Superior temporal gyrus (tissue), 1 donor: ENCODE results near the gene INTS3.
A peak's percentile ranks its signal among the peaks of the same experiment; 100 is the strongest.
"Not testable (repeated sequence)": the region's sequence is repeated elsewhere in the genome, so short reads cannot be mapped to it uniquely, and the experiment has no call there.

Source experiments
- DNase-seq: peaks from one replicate; pipeline ENCODE4 v3.0.0-alpha.2; 2016; ENCODE audit errors: extremely low spot score

Gene INTS3

DNA sequence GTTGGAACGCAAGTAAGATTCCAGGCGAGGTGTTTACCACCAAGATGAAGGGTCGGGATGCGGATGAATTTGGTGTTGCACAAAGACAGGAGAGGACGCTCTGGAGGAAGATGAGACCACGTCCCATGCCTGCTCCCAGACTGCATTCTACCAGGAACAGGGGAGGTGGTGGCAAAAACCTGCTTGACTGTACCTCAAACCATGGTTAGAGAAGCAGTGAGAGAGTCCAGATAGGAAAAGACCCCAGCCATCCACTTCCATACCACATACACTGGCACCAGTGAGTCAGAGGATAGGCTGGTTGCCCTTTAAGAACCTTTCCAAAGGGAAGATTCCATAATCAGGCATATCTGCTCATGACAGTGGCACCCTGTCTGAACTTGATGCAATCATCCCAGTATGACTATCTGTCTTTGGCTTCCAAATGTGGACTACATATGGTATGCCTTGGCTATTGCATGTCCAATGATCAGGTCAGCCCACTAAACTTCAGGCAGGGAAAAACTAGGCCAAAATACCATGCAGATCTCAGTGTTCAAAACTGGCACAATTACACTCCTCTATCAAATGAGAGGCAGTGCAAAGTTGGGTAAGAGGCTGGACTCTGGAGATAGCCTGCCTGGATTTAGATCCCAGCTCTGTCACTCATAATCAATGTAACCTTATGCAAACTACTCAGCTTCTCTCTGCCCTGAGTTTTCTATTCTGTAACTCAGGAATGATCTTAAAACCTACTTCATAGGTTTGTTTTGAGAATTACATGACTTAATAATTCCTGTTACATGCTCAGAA lies 28.7 kb upstream of the INTS3 start:
- no peak for DNase-seq

DNA sequence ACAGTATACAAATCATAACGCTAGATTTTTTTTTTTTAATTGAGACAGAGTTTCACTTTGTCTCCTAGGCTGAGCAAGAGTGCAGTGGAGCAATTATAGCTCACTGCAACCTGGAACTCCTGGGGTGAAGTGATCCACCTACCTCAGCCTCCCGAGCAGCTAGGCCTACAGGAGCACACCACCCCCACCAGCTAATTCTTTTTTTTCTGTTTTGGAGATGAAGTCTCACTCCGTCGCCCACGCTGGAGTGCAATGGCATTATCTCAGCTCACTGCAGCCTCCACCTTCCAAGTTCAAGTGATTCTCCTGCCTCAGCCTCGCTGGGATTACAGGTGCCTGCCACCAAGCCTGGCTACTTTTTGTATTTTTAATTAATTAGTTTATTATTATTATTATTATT lies 28.1 kb upstream of the INTS3 start:
- no peak for DNase-seq

DNA sequence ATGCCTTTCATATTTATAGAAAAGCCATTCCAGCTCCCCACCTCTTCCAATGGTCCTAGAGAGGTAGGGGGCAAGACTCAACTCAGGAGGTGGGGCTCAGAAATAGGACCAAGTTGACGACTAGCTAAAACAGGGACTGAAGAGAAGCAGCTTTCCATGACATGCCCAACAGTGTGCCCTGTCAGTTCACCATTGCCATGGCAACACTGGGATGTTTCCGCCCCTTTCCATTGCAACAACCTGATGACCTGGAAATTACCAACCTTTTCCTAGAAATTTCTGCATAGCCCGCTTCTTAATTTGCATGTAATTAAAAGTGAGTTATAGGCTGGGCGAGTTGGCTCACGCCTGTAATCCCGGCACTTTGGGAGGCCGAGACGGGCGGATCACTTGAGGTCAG lies 22.4 kb upstream of the INTS3 start:
- no peak for DNase-seq

- no peak for DNase-seq
These were observed 16.8 kb upstream of the INTS3 start for GRCh38 chr1:153711026-153711425.

DNA sequence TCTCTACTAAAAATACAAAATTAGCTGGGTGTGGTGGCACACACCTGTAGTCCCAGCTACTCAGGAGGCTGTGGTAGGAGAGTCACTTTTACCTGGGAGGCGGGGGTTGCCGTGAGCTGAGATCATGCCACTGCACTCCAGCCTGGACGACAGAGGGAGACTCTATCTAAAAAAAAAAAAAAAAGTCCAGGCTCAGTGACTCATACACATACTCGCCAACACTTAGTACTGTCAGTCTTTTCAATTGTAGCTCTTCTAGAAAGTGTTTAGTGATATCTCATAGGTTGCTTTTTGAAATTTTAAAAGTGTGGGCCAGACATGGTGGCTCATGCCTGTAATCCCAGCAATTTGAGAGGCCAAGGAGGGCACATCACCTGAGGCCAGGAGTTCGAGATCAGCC lies 11.6 kb upstream of the INTS3 start:
- DNase-seq: not testable (repeated sequence)

- no peak for DNase-seq
These were observed 10.5 kb upstream of the INTS3 start for GRCh38 chr1:153717330-153717729.

DNA sequence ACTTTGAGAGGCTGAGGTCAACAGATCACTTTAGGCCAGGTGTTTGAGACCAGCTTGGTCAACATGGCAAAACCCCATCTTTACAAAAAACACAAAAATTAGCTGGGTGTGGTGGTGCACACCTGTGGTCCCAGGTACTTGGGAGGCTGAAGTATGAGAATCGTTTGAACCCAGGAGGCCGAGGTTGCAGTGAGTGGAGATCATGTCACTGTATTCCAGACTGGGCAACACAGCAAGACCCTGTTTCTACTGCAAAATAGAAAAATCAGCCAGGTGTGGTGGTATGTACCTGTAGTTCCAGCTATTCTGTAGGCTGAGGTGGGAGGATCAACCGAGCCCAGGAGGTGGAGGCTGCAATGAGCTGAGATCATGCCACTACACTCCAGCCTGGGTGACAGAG lies 4.2 kb upstream of the INTS3 start:
- DNase-seq: no peak

GRCh38 chr1:153724634-153725033 lies 3.2 kb upstream of the INTS3 start:
- not testable (repeated sequence) for DNase-seq

DNA sequence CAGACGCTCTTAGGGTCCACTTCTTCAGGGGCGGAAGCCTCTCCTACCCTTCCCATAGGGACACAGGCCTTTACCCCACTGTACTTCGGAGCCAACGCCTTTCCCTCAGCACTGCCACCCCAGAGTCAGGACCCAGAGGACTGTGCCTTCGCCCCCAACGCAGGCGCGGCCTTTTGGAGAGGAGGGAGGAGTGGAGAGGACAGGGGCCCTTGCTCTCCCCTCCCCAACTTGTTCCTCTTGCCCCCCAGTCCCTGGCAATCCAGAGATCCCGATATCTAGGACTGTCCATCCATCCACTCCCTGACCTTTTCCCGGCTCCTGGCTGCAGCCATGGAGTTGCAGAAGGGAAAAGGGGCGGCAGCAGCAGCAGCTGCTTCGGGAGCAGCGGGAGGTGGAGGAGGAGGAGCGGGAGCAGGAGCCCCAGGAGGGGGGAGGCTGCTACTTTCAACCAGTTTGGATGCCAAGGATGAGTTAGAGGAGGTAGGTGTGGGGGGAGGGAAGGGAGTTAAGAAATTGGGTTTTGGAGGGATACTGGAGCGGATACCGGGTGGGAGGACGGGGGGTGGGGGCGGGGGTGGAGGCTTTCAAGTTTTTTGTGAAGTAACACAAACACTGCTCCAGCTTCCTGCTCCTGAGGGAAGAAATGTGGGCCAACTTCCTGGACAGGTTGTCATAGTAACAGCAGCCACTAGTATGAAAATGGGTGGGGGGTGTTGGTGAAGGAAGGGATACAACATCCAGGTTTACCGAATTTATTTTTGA lies 636 bp downstream of the INTS3 start:
- DNase-seq: no peak

DNA sequence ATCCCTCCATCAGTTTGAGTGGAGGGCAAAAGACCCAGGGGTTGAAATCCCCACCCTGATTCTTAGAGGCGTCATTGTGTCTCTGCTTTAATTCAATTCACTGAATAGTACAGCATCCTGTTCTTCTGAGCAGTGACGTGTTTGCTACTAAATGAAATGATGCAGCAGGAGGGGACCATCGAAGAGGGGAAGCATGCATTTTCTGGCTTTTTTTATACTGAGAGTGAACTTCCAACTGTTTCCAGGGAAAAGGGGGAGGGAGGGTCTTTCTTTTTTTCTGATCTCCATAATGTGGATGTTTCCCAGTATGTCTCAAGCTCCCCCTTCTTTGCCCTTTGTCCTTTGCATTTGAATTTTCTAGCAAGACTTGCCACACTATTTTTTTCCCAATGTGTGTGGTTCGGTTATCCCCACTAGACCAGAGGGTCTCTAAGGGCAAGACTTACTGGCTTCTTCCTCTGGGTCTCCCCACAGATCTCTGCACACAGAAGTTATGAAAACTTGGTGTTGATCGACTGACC lies 2.7 kb downstream of the INTS3 start:
- no peak for DNase-seq

- DNase-seq: no peak
These were observed 6.1 kb downstream of the INTS3 start for GRCh38 chr1:153733970-153734369.

DNA sequence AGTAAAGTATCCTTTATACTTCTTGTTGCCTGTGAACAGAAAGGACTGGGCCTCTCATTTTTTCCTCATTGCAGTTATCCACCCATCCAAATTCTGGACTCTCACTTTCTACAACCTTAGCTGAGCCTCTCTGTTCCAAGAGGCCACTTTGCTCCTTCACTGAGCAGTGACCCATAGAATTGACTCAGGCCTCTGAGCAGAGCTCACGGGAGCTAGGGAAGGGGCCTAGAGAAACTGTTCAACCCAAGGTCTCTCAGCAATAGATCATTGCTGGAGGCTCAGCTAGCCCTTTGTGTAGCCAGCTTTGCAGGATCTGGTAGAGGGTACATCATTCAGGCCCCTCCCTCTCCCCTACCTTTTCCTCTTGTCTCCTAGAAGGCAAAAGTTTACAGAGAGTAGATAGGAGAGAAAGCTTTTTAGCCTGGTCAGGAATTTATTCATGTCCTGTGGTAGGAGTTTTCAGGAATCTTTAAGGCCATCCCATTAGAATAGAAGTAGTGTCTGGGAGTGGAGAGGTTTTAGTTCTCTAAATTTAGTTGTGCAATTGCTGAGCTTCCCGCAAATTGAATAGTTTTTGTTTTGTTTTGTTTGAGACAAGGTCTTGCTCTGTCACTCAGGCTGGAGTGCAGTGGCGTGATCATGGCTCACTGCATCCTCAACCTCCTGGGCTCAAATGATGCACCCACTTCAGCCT lies 6.7 kb downstream of the INTS3 start:
- no peak for DNase-seq

DNA sequence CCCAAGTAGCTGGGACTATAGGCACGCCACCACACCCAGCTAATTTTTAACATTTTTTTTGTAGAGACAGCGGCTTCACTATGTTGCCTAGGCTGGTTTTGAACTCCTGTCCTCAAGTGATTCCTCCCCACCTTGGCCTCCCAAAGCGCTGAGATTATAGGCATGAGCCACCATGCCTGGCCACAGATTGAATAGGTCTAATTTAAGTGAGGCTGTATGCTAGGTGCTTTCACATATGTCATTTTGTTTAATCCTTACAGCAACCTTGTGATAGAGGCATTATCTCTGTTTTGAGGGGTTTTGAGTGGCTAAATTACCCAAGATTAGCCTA lies 7.2 kb downstream of the INTS3 start:
- no peak for DNase-seq

- DNase-seq: no peak
These were observed 14.1 kb downstream of the INTS3 start for GRCh38 chr1:153741986-153742385.

DNA sequence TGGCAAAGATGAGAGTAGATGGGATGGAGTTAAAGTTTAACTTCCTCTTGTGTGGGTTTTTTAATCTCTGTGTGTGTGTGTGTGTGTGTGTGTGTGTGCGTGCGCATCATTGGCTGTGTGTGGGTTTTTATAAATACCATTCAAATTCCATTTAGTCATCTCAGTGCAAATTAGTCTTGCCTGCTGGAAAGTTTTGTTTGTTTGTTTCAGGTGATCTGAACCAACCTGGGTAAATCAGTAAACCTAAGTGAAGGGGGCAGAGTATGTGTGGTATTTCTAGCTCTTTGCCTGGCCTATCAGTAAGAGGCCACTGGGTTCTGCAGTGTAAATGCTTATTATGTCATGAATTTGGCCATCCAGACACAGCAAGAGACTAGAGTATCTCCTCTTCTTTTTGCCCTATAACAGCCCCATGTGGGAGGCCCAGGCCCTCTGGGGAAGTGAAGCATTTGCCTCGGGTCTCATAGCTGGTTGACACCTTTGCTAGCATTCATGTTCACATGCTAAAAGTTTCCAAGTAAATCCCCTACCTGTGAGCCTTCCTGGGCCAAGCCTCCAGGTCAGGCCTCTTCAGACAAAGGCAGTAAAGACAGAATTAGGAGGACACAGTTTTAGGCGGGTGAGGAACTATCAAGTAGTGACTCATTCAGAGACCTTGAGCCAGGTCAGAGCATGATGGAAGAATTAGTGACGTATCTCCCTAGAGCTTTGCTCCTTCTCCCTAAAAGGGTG lies 14.7 kb downstream of the INTS3 start:
- DNase-seq: no peak

DNA sequence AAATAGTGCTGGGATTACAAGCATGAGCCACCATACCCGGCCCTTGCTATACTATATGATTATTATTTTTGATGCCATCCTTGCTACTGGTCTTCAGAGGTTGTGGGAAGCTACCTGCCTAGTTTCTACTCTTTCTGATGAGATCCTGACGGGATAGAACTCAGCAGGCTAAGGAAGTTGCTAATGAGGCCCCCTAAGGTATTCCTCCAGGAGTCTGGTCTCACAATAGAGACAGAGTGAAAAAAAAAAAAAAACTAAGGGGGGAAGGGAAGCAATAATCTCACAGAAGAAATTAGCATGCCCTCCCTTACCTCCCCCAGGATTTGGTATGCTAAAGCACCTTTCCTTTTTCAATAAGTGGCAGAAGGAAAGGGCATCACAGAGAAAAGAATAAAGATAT lies 17.6 kb downstream of the INTS3 start:
- no peak for DNase-seq

- no peak for DNase-seq
These were observed 18.3 kb downstream of the INTS3 start for GRCh38 chr1:153746174-153746573.

DNA sequence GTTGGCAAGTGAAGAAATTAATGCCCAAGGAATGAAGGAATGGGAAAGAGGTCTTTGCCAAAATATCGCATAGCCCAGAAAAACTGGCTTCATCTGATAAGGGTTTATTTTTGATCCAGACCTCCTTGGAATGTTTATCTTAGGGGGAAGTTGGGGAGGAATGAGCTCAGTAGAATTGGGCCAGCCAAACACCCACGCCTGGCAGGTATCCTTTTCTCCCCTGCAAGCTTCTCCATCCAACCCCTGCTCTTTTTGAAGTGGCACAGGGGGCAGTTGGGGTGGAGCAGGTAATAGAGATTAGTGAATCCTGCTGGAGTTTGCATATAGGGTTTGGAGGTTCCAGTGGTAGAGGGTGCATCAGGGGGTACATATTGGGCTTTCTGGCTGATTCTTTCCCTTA lies 21.1 kb downstream of the INTS3 start:
- DNase-seq: no peak

DNA sequence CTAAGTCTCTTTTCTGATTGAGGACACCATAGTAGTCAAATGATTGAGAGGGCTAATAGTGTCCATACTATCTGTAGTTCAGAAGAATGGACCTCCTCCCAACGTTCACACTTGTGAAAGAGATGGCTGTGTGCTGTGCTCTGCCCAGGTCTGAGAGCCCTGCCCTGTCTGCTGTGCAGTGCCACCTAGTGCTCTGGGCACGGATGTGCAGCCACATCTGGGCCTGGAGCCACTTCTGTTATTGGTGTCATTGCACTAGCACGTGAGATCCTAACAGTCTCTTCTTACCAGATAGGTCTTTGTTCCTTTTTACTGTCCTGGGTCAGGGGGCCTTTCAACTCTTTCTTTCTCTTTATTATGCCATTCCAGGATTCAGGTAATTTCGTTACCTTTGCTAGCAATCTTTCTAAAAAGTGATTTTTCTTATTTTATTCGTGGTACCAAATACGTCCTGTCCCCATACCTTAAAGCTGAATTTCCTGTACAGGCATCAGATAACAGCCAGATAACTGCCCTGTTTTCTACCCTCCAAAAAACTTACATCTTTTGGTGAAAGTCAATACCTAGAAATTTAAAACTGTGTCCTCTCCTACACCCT lies 21.7 kb downstream of the INTS3 start:
- DNase-seq: peak; percentile 91

DNA sequence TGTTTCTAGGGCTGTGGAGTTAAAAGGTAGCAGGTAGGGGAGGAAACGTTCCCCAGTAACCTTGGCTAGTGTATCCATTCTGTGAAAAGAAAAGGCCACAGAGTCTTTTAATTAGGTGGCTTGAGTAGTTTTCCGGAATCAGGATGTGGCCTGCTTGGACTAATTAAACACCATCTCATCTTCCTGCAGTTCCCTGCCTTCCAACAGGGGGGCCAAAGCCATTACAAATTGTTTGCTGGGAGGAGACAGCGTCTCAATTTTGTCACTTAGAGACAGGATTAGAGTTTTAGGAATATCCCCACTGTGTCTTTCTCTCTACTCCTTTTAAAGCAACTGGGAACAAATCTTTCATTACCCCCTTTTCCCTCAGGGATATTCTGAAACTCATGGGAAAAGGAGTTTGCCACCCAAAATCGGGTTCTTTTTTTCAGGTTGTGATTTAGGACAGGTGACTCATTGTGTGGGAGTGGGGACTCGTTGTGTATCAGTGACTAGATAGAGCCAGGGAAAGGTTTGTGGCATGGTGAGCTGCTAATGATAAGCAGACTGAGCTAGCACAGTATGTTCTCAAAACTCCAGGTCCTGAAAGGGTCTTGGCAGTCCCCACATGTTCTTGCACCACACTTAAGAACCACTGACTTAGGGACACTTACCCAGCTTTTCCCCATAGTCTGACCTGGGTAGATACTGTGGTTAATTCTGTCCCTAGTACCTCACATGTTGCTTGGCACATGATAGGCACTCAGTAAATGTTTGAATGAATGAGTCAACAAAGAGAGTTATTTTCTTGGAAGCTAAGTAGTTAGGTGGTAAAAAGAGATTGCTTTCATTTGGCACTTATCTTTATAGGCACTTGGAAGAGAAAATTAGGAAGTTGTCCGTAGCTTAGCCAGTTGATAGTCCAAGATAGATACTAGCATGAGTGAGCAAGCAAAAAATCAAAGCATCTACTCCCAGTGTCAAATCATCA lies 22.5 kb downstream of the INTS3 start:
- DNase-seq: no peak
